Measurements from ENCODE around the gene LACC1.

The LACC1 gene

GRCh38 chr13:43911278-43911677 is 31.6 kb downstream of the LACC1 start:
- no peak for TF ChIP-seq ZFX (IDR thresholded peaks at IDR 0.05)
- no peak for TF ChIP-seq CTCF (conservative IDR thresholded peaks at IDR 0.05)
- H3K27ac ChIP-seq, result no peak overlapping the region

GRCh38 chr13:43911871-43912270 is 32.2 kb downstream of the LACC1 start:
- H3K27ac ChIP-seq, result no peak overlapping the region

GRCh38 chr13:43915451-43915850 is 35.7 kb downstream of the LACC1 start:
- TF ChIP-seq CTCF (conservative IDR thresholded peaks at IDR 0.05) (no peak), ZFX (IDR thresholded peaks at IDR 0.05) (no peak)
- no peak overlapping the region for H3K27ac ChIP-seq

More at GRCh38 chr13:43911871-43912270, 32.2 kb downstream of the LACC1 start:
- TF ChIP-seq ZFX (IDR thresholded peaks at IDR 0.05) (no peak), CTCF (conservative IDR thresholded peaks at IDR 0.05) (no peak)

- H3K27ac ChIP-seq, result no peak overlapping the region
- TF ChIP-seq ZFX (IDR thresholded peaks at IDR 0.05) (no peak), CTCF (conservative IDR thresholded peaks at IDR 0.05) (no peak)
Observed at GRCh38 chr13:43916828-43917227, 37.1 kb downstream of the LACC1 start.

GRCh38 chr13:43918636-43919035 is 38.9 kb downstream of the LACC1 start:
- no peak overlapping the region for H3K27ac ChIP-seq
- TF ChIP-seq CTCF (conservative IDR thresholded peaks at IDR 0.05), result no peak
- no peak for TF ChIP-seq ZFX (IDR thresholded peaks at IDR 0.05)

GRCh38 chr13:43920965-43921674 is 41.4 kb downstream of the LACC1 start:
- no peak overlapping the region for H3K27ac ChIP-seq
- no peak for TF ChIP-seq ZFX (IDR thresholded peaks at IDR 0.05)
- TF ChIP-seq CTCF (conservative IDR thresholded peaks at IDR 0.05), result no peak

GRCh38 chr13:43924549-43925245 is 45.0 kb downstream of the LACC1 start:
- TF ChIP-seq CTCF (conservative IDR thresholded peaks at IDR 0.05) (no peak), ZFX (IDR thresholded peaks at IDR 0.05) (no peak)
- H3K27ac ChIP-seq, result no peak overlapping the region

All from C4-2B (cell line).